ENCODE results near the gene C6orf118. TPM values are rescaled to one million over a fixed set of nuclear protein-coding genes. Genes with fewer than 3 reads are reported as not detected.

Gene C6orf118
- not detected for total RNA-seq

- Mint-ChIP-seq H3K4me1 (peaks cover 5% of the 10 kb centered on the region), H3K36me3 (no peaks in the 10 kb centered on the region), H3K27ac (no peak within 1 kb of the TSS), H3K9me3 (peaks cover 3% of the 10 kb centered on the region), H3K4me3 (peak within 1 kb of the TSS; percentile 7), H3K27me3 (peaks cover 2% of the 10 kb centered on the region)
- POLR2A ChIA-PET: no interaction called here
- DNase-seq: no peak
- ATAC-seq (ENCODE audit: low read depth): no peak
Observed at GRCh38 chr6:165308926-165309731, at the start of gene C6orf118. Gene C6orf118 (minus strand): TSS chr6:165309605. CDS start chr6:165309586, 19 bp downstream.

- no peaks in the 10 kb centered on the region for H3K27me3 Mint-ChIP-seq
- POLR2A ChIA-PET: no interaction called here
- H3K4me1 Mint-ChIP-seq: no peaks in the 10 kb centered on the region
- ATAC-seq (ENCODE audit: low read depth) (no peak), DNase-seq (no peak)
- H3K4me3 Mint-ChIP-seq: no peak overlapping the region
- peaks cover 9% of the 10 kb centered on the region for H3K9me3 Mint-ChIP-seq
- H3K27ac Mint-ChIP-seq: no peak overlapping the region
- H3K36me3 Mint-ChIP-seq: no peaks in the 10 kb centered on the region
Observed at GRCh38 chr6:165345700-165346099, 36.3 kb upstream of the C6orf118 start.

- Mint-ChIP-seq H3K36me3 (no peaks in the 10 kb centered on the region), H3K4me3 (no peak overlapping the region), H3K27ac (no peak overlapping the region), H3K9me3 (peaks cover 4% of the 10 kb centered on the region), H3K4me1 (no peaks in the 10 kb centered on the region), H3K27me3 (no peaks in the 10 kb centered on the region)
- no peak for ATAC-seq (ENCODE audit: low read depth)
- no peak for DNase-seq
- POLR2A ChIA-PET: no interaction called here
Observed at GRCh38 chr6:165340532-165340931, 31.1 kb upstream of the C6orf118 start.

DNA sequence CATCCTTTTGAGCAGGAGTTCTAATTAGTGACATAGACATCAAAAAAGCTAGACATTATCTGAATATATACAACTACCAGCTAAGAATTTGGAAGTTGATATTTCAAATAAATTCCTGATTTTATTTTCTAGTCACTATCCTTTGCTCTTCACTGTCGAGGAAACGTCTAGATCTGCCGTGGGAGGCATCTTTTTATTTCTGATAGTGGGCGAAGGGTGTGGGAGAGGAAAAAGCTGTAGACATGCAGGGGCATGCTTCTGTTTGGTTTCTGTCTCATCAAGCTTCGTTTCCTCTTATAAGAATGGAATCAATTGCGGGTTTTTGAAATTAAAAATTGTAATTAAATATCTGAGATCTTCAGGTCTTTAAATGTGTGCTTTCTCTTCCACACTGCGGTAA lies 16.2 kb upstream of the C6orf118 start:
- POLR2A ChIA-PET: no interaction called here
- H3K27ac Mint-ChIP-seq: no peak overlapping the region
- H3K4me1 Mint-ChIP-seq: no peaks in the 10 kb centered on the region
- no peaks in the 10 kb centered on the region for H3K36me3 Mint-ChIP-seq
- H3K9me3 Mint-ChIP-seq: peaks cover 9% of the 10 kb centered on the region
- ATAC-seq (ENCODE audit: low read depth): no peak
- H3K4me3 Mint-ChIP-seq: no peak overlapping the region
- DNase-seq: no peak
- H3K27me3 Mint-ChIP-seq: no peaks in the 10 kb centered on the region

DNA sequence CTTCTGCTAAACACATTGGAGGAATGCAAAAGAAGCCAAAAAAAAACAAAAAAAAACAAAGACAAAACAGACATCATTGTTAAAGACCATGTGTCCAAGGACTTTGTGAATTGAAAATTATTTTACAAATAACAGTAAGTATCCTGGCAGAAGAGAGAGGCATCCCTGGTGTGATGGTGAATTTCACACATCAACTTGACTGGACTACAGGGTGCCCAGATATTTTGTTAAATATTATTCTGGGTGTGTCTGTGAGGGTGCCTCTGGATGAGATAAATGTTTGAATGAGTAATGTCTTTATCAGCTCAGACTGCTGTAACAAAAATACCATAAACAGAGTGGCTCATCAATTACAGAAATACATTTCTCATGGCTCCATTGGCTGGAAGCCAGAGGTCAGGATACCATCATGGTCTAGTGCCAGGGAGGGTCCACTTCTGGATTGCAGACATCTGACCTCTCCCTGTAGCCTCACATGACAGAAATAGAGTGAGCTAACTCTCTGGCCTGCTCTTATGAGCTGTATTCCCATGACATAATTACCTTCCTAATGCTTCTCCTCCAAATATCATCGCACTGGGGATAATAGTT lies 12.2 kb upstream of the C6orf118 start:
- POLR2A ChIA-PET: no interaction called here
- Mint-ChIP-seq H3K4me3 (no peak overlapping the region), H3K27ac (no peak overlapping the region), H3K9me3 (peaks cover 15% of the 10 kb centered on the region), H3K36me3 (no peaks in the 10 kb centered on the region), H3K4me1 (no peaks in the 10 kb centered on the region), H3K27me3 (no peaks in the 10 kb centered on the region)
- no peak for DNase-seq
- no peak for ATAC-seq (ENCODE audit: low read depth)

GRCh38 chr6:165321150-165321549 lies 11.7 kb upstream of the C6orf118 start:
- ATAC-seq (ENCODE audit: low read depth) (no peak), DNase-seq (no peak)
- Mint-ChIP-seq H3K36me3 (no peaks in the 10 kb centered on the region), H3K27me3 (no peaks in the 10 kb centered on the region), H3K4me3 (no peak overlapping the region), H3K9me3 (peaks cover 15% of the 10 kb centered on the region), H3K27ac (no peak overlapping the region), H3K4me1 (no peaks in the 10 kb centered on the region)
- POLR2A ChIA-PET: no interaction called here

DNA sequence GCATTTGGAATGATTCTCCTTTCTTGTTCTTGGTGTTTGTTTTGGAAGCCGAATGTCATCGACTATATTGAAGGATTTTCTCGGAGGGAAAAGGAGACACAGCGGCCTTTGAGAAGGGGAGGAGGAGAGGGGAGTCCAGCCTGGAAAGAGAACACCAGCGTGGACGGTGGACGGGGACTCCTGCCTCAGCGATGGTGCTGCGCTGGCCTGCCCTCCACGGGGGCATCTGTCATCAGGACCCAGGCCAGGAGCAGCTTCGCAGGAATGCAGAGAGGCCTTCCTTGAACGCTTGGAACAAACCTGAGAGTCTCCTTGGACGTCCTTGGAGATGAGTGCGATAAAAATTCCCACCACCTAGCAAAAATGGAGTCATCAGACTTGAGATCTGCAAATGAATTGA lies 8.3 kb upstream of the C6orf118 start:
- no peaks in the 10 kb centered on the region for H3K4me1 Mint-ChIP-seq

DNA sequence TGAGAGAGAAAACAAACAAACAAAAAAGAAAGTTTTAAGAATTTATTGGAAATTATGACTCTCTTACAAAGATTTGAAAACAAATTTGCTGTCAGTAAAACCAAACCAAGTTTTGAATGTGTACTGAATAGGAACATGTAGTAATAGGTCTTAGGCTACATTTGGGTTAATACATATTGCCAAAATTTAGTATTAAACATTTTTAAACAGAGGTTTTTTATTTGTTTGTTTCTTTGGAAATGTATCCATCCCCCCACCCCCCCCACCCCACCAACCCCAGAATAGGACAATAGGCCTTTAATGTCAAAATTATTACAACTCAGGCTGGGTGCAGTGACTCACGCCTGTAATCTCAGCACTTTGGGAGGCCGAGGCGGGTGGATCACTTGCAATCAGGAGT lies 2.5 kb downstream of the C6orf118 start:
- H3K36me3 Mint-ChIP-seq: no peaks in the 10 kb centered on the region
- no peak overlapping the region for H3K4me3 Mint-ChIP-seq
- peaks cover 5% of the 10 kb centered on the region for H3K4me1 Mint-ChIP-seq
- ATAC-seq (ENCODE audit: low read depth) (no peak), DNase-seq (no peak)
- POLR2A ChIA-PET: no interaction called here
- no peak overlapping the region for H3K27ac Mint-ChIP-seq
- H3K27me3 Mint-ChIP-seq: peaks cover 2% of the 10 kb centered on the region
- H3K9me3 Mint-ChIP-seq: peaks cover 1% of the 10 kb centered on the region

More for the DNA sequence above, 8.3 kb upstream of the C6orf118 start:
- Mint-ChIP-seq H3K27ac (no peak overlapping the region), H3K27me3 (no peaks in the 10 kb centered on the region), H3K36me3 (no peaks in the 10 kb centered on the region), H3K4me3 (no peak overlapping the region), H3K9me3 (peaks cover 14% of the 10 kb centered on the region)
- ATAC-seq (ENCODE audit: low read depth) (no peak), DNase-seq (no peak)
- POLR2A ChIA-PET: no interaction called here

GRCh38 chr6:165301372-165302246 lies 7.8 kb downstream of the C6orf118 start:
- POLR2A ChIA-PET: no interaction called here
- Mint-ChIP-seq H3K4me3 (no peak overlapping the region), H3K9me3 (no peaks in the 10 kb centered on the region), H3K27ac (no peak overlapping the region), H3K36me3 (no peaks in the 10 kb centered on the region), H3K4me1 (no peaks in the 10 kb centered on the region), H3K27me3 (no peaks in the 10 kb centered on the region)
- ATAC-seq (ENCODE audit: low read depth): no peak
- no peak for DNase-seq

DNA sequence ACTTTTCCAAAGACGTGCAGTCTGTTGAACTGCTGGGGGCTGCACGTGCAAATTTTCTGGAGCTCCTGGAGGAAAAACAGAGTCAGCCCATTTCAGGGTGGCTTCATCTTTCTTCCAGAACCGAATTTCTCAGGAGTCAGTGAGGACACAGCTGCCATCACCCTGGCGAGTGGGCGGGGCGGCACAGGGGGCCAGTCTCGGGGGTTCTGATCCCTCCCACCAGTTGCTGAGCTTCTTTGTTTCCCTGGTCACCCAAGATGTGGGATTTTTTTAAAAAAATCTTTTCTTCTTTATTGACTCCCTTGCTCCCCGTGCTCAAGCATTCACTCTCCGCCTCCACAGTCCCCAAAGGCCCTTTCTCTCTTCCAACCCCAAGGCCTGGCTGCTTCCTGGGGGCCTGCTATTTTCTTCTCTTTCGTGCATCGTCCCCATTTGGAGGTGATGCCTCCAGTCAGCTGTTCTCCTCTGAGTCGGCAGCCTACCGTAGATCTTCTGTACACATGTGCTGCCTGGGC lies 8.9 kb downstream of the C6orf118 start:
- H3K36me3 Mint-ChIP-seq: no peaks in the 10 kb centered on the region
- H3K9me3 Mint-ChIP-seq: peaks cover 2% of the 10 kb centered on the region
- DNase-seq: no peak
- H3K27me3 Mint-ChIP-seq: no peaks in the 10 kb centered on the region
- POLR2A ChIA-PET: no interaction called here
- no peak overlapping the region for H3K27ac Mint-ChIP-seq
- no peak overlapping the region for H3K4me3 Mint-ChIP-seq
- ATAC-seq (ENCODE audit: low read depth): no peak
- no peaks in the 10 kb centered on the region for H3K4me1 Mint-ChIP-seq

DNA sequence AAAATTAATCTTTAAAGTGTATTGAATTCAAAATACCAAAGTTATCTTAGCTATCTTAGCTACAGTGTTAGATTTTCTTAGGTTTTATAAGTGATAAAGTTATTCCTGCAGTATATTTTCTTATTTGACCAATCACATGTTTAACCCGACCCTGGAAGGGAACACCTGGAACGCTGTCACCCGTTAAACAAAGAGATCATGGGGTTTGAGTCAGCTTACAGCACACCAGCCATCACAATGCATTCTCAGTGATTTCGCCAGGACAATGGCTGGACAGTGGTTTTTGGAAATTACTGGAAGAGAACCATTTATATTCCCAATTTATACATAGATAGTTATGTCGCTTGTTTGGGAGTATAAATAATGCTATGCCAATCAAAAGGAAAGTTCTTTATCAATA lies 10.5 kb downstream of the C6orf118 start:
- H3K9me3 Mint-ChIP-seq: peaks cover 2% of the 10 kb centered on the region
- no peak for DNase-seq
- no peaks in the 10 kb centered on the region for H3K27me3 Mint-ChIP-seq
- no peak overlapping the region for H3K27ac Mint-ChIP-seq
- no peak overlapping the region for H3K4me3 Mint-ChIP-seq
- POLR2A ChIA-PET: no interaction called here
- no peaks in the 10 kb centered on the region for H3K36me3 Mint-ChIP-seq
- ATAC-seq (ENCODE audit: low read depth): no peak
- H3K4me1 Mint-ChIP-seq: no peaks in the 10 kb centered on the region

GRCh38 chr6:165298402-165298801 lies 11.0 kb downstream of the C6orf118 start:
- DNase-seq (no peak), ATAC-seq (ENCODE audit: low read depth) (no peak)
- Mint-ChIP-seq H3K36me3 (no peaks in the 10 kb centered on the region), H3K4me1 (no peaks in the 10 kb centered on the region), H3K27me3 (no peaks in the 10 kb centered on the region), H3K4me3 (no peak overlapping the region), H3K27ac (no peak overlapping the region), H3K9me3 (peaks cover 2% of the 10 kb centered on the region)
- POLR2A ChIA-PET: no interaction called here

DNA sequence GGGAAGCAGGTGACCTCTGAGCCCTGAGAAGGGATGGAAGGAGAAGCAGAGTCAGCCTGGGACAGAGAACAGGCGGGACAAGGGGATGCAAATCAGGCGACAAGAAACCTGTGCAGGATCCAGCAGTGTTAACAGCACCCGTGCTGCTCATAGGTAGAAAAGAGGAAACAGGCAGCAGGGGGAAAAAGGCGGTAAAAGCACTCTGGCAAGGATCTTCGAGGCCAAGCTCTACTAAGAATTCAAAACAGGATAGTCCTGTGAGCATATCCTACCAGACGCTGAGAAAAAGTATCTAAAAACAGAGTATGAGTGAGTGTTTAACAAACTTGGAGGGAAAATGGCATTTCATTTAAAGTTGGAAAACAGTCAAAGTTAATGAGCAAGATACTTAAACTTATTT lies 16.7 kb downstream of the C6orf118 start:
- no peaks in the 10 kb centered on the region for H3K36me3 Mint-ChIP-seq
- POLR2A ChIA-PET: no interaction called here
- peaks cover 6% of the 10 kb centered on the region for H3K9me3 Mint-ChIP-seq
- no peak overlapping the region for H3K27ac Mint-ChIP-seq
- no peaks in the 10 kb centered on the region for H3K27me3 Mint-ChIP-seq
- ATAC-seq (ENCODE audit: low read depth) (no peak), DNase-seq (no peak)
- no peaks in the 10 kb centered on the region for H3K4me1 Mint-ChIP-seq
- H3K4me3 Mint-ChIP-seq: no peak overlapping the region
